Occipital lobe (tissue), 2 donors: Measurements from ENCODE around the gene DTNBP1. TPM values are rescaled to one million over a fixed set of nuclear protein-coding genes. Genes with fewer than 3 reads are reported as not detected.
"Not testable (repeated sequence)": the region's sequence is repeated elsewhere in the genome, so short reads cannot be mapped to it uniquely, and the experiment has no call there.

Source experiments
- DNase-seq: peaks from one replicate; lab custom pipeline; 2025; lab: John Stamatoyannopoulos, UW
- total RNA-seq: library from RNA; depleted of rRNA; stranded (reverse); fragments of >200 nt; gene quantifications from one replicate; pipeline ENCODE4 v1.2.3, GENCODE V29; 2014

The DTNBP1 gene
- total RNA-seq, 1 donor from 2014 or later: 5.9 TPM

DNA sequence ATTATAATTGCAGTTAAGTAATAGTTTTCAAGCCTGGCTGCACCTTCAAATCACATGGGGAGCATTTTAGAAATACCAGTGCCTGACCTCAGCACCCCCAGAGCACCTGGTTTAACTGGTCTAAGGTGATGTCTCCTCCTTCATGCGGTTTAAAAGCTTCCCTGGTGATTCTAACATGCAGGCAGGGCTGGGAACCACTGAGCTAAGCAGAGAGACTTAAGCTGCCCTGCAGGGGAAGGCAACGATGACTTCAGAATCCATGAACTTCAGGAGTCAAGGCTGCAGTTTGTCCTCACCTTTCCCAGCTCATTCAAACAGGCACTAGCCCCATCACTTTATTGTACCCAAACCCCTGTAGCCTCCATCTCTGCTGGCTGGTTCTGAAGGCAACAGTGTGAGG, 6.1 kb upstream of the DTNBP1 start:
- DNase-seq: no peak

DNA sequence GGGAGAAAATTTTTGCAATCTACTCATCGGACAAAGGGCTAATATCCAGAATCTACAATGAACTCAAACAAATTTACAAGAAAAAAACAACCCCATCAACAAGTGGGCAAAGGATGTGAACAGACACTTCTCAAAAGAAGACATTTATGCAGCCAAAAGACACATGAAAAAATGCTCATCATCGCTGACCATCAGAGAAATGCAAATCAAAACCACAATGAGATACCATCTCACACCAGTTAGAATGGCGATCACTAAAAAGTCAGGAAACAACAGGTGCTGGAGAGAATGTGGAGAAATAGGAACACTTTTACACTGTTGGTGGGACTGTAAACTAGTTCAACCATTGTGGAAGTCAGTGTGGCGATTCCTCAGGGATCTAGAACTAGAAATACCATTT, 4.1 kb upstream of the DTNBP1 start:
- not testable (repeated sequence) for DNase-seq

- no peak for DNase-seq
Measured at GRCh38 chr6:15665237-15665636, 2.4 kb upstream of the DTNBP1 start.

DNA sequence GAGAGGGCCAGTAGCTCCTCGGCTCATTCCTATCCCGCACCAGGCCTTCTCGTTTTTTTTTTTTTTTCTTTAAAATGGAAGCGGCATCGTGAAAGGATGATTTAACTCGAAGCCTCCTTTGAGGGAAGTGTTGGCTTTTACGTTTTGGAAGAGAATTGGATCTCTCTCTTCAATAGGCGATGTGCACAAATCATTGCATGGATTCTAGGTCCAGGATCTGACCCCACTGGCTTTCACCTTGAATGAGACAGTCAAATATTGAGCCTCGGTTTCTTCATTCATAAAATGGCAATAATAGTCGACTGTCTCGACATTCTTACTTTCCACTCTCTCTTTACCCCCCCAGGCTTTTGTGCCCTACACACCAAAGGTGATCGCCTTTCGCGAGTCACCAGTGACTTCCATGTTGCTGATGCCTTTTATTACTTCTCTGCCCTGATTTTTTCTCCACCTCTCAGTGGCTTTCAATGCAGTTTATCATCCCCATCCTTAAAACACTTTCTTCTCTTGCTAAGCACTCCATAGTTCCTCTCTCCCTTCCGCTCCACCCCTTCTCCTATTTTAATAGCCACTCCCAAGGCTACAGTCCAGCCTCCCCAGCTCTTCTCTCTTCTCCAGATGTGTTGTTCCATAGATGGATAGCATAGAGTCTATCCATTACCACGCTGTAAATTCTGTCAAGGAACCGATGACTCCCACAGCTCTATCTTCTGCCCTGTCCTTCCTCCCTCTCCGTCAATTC, 473 bp upstream of the DTNBP1 start:
- no peak for DNase-seq

GRCh38 chr6:15661853-15662325, 939 bp downstream of the DTNBP1 start:
- no peak for DNase-seq

- no peak for DNase-seq
Measured at GRCh38 chr6:15659181-15659580, 3.6 kb downstream of the DTNBP1 start.

- DNase-seq: no peak
Measured at GRCh38 chr6:15658181-15658744, 4.6 kb downstream of the DTNBP1 start.

- DNase-seq: no peak
Measured at GRCh38 chr6:15657290-15657689, 5.5 kb downstream of the DTNBP1 start.

DNA sequence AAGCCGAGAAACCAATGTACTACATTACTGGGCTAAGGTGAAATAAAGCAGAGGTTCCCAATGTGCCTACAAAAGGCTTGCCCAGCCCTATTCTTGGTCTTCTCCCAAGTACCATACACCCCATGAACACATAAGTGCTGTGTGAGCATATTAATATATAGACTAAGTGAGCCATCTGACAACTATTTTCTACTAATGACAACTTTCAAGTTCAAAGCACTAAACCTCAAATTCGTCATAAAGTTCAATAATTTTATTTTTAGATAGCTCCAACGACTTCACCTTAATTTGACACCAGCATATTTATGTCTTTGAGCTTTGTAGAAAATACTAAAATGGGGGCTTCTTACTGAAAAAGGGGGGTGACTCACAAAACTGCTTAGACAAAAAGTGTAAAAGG, 6.7 kb downstream of the DTNBP1 start:
- no peak for DNase-seq

DNA sequence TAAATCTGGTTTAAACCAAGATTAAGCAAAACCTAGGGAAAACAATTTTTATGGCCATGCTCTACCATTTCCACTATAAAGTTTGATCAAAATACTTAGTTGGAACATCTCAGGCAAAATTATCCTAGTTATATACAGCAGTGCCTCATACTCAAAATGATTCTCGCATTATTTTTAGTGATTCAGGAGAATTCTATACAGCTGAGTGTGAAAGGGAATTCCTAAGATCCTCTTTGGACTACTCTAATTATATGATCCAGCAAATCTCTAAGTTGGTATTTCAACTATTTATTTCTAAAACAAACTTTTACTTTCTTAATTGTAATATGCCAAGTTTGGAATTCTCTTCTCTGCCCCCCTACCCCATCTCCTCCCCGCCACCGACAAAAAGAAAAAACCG, 8.6 kb downstream of the DTNBP1 start:
- DNase-seq: no peak

DNA sequence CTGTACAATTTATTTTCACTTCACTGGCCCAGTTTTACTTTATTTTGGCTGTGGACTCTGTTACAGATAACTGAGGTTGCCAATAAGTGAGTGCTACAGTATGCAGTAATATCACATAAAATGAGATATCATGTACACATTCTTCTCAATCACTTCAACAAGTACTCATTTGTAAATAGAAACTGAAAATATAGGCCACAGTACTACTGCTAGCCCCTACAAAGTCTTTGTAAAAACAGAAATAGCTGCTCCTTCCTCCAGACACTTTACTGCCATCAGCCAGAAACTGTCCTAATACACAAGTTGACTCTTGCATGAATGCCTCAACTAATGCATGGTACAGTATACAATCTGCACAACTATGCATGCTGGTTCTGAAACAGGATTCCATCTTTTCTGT, 9.2 kb downstream of the DTNBP1 start:
- no peak for DNase-seq

DNA sequence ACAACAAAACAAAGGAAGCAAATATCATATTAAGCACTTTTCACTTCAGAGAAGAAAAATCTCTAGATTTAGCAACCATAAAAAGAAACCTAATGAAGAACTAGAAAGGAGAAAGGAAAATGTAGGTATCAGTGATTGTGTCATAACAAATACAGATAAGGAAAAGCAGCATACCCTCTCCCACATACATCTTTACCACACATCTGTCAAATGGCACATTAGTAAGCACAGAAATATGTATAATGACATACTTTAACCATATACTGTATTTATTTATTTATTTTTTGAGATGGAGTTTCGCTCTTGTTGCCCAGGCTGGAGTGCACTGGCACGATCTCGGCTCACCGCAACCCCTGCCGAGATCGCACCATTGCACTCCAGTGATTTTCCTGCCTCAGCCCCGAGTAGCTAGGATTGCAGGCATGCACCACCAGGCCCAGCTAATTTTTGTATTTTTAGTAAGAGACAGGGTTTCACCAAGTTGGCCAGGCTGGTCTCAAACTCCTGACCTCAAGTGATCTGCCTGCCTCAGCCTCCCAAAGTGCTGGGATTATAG, 12.7 kb downstream of the DTNBP1 start:
- DNase-seq: not testable (repeated sequence)

- DNase-seq: no peak
Measured at GRCh38 chr6:15644904-15645303, 17.9 kb downstream of the DTNBP1 start.

GRCh38 chr6:15643542-15643941, 19.3 kb downstream of the DTNBP1 start:
- DNase-seq: no peak

- no peak for DNase-seq
Measured at GRCh38 chr6:15642276-15642675, 20.6 kb downstream of the DTNBP1 start.

DNA sequence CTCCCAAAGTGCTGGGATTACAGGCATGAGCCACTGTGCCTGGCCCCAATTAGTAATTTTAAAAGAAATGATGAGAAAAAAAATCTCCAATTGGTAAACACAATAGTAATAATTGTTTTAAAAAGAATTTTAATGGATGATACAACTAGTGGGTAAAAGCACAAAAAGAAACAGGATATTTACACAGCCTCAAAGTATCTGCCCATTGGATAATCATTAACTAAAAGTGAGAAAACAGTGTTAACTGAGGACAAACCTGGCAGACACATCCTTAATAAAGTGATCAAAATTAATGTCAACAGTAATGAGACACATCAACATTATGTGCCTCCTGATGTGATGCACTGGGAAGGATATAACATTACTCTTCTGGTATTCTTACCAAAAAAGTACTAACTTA, 24.5 kb downstream of the DTNBP1 start:
- no peak for DNase-seq

DNA sequence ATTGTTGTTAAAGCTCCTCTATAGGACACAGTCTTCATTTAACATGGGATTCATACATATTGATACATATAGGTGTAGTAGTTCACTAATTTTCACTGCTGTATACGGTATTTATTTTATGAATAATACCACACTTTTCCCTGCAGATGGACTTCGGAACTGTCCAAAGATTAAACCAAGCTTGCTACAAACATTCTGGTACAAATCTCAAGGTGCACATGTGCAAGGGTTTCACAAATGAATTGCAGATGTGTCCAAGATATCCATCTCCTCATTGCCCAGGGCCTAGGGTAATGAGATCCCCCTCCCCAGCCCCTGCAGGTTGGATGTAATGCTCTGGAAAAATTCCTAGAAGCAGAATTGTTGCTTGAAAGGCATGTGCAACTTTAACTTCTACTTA, 31.4 kb downstream of the DTNBP1 start:
- DNase-seq: no peak

- no peak for DNase-seq
Measured at GRCh38 chr6:15630202-15630601, 32.6 kb downstream of the DTNBP1 start.

DNA sequence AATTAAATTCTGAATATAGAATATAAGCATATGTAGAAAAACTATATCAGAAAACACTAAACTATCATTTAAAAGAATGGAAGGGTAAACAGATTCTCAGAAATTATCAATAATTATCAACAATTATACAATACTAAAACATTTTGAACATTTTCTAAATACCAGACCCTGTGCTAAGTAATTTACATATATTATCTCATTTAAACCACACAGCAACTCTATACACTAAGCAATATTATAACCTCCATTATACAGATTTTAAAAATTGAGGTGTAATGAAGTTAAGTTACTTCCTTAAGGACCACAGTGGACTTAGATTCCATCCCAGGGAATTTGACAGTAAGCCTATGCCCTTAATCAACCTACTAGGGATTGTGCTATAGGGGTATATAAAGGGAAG, 33.3 kb downstream of the DTNBP1 start:
- DNase-seq: no peak

DNA sequence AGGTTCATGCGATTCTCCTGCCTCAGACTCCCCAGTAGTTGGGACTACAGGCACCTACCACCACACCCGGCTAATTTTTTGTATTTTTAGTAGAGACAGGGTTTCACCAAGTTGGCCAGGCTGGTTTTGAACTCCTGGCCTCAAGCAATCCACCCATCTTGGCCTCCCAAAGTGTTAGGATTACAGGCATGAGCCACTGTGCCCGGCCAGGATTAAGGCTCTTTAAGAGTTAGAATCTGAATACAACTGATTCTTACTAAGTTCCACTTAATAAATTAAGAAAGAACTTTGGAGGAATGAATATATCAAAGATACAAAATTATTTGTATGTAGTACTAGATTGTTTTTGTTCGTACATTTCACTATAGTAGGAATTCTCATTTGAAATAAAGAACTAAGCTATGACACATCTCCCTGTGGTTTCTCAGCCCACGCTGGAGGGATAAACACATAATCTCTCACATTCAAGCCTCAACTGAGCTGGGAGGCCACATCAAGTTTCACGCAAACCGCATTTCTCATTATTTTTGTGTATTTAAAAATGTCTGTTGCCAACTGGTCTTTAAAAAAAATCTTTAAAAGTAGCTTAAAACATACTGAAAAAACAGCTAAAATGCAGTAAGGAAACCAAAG, 34.2 kb downstream of the DTNBP1 start:
- no peak for DNase-seq

- DNase-seq: no peak
Measured at GRCh38 chr6:15627821-15628220, 35.0 kb downstream of the DTNBP1 start.

GRCh38 chr6:15626878-15627674, 35.8 kb downstream of the DTNBP1 start:
- no peak for DNase-seq
